NCI-H2029 (cell line): ENCODE measurements around the gene OR9A4.

Experiments used
- DNase-seq: peaks from one replicate; lab custom pipeline; 2025; lab: John Stamatoyannopoulos, UW

Gene OR9A4

DNA sequence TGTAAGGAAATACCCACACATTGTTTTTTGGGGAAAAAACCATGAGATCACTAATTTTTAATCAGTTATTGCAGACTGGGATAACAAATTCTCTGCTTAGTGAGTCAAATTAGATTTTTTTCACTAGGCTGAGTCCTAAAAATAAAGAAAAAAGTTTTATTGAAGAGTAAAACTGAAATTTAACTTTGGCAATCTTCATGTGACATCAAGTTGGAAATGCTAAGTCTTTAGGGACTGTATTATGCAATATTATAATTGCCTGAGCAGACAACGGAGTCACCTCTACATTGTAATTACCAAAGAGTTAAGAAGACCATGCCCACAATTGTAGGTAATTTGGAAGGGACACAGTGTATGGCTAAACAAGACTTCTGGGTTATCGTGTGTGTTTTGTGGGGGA lies 32.8 kb downstream of the OR9A4 start:
- no peak for DNase-seq

DNA sequence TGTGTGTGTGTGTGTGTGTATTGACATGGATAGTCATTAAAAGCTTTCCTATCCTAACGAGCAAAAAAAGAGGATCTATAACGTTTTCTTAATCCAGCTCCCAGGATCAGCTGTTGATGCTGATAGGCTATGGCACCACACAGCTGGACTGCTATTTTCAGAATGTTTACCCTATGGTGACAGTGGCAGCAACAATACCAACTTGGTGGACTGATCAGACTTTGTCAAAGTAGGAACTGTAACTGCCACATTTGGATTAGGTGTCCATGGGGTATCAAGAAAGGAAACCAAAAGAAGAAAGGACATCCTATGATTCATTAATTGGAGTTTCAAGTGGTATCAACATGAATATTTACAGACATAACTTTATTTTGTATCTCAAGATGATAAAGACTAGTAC lies 33.3 kb downstream of the OR9A4 start:
- DNase-seq = no peak

DNA sequence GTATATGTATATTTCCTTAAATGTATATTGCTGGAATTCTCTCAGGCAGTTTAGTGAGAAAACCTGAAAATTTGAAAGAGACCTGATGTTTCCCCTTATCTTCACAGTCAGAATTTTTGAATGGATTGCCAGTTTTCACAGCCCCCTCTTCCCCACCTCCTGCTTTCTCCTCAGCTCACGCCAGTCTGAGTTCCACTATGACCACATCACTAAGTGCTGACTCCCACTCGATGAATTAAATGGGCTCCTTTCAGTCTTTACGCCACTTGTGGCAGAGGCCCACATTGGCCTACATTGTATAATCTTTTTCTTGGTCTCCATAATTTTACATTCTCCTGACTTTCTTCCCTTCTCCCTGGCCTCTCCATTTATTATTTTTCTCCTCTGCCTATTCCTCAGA lies 33.7 kb downstream of the OR9A4 start:
- DNase-seq = no peak

DNA sequence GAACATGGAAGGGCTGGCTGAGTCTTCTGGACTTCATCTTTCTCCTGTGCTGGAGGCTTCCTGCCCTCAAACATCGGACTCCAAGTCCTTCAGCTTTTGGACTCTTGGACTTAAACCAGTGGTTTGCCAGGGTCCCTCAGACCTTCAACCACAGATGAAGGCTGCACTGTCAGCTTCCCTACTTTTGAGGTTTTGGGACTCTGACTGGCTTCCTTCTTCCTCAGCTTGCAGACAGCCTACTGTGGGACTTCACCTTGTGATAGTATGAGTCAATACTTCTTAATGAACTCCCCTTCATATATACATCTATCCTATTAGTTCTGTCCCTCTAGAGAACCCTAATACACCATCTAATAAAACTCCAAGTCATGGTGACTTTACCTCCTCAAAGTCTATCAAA lies 34.6 kb downstream of the OR9A4 start:
- no peak for DNase-seq

DNA sequence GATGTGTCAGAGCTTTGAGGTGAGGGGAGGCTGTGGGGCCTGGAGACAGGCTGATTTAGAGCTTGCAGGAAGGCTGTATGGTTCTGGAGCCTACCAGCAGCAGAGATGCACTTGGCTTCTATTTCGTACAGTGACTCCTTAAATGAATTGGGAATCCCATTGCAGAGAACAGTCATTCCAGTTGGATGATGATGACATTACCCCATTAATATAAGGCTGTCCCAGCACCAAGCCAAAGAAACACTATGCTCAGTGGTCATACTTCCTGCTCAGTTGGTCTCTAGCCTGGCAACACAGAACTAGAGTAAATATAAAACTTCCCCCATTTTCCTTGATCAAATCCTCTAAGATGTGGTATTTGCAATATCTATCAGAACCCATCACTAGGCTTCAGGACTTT lies 36.3 kb downstream of the OR9A4 start:
- DNase-seq = no peak

DNA sequence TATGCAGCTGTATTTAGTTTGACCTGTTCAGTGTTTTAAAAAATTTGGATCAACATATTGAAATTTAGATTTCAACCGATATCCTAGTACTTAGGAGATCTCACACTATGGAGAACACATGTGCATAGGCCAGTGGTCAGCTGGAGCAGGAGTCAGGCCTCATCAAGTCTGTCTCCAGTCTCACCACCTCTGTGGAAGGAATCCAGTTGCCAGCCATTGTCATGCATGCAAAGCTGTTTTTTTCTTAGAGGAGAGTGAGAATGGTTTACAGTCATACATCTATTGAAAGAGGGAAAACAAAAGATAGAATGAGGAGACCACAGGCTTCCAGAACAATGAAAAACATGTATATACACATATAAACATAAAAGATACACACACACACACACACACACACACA lies 38.1 kb downstream of the OR9A4 start:
- no peak for DNase-seq

DNA sequence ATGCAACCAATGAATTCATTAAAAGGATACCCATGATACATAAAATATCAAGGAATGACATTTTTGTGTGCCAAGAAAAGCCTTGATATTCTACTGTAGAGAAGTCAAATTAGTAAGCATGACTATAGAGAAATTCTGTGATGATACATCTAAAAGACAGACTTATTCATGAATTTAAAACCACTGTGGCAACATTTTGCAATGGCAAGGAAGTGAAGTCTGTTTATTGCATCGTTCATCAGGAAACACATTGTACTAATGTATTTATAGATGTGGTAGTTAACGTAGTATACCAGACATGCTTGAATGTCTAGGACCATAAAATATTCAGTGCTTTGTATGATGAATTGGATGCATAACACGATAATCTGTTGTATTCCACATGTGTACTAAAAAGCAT lies 39.9 kb downstream of the OR9A4 start:
- DNase-seq = no peak

DNA sequence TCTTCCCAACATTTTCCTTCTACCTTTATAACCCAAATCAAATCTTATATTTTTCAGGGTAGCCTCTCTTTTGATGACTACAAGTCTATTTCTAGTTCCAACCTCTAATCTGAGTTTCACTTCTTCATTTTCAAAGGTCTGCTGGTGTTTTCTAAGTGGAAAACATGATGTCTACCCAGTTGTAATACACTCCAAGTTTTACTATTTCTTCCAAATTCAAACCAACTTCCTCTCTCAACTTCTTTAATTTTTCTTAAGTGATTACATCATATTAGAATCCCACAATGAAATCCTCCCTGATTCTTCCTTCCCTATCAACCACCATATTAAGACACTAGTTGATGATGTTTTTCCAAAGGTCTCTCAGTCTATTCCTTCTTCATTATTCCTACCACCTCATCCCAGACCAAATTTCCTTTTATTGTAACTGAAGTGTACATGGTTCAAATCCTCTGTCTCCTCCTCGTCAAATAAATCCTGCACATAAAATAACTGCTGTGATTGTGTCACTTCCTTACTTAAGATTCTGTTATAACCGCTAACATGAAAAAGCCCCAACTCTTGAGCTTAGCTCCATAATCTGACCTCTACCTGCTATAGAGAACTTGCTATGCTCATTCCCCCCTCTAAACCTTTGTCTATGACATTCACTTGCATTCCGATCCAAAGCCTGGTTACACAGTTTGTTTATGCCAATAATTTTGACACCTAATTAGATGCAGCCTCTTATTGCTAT lies 44.7 kb downstream of the OR9A4 start:
- DNase-seq = no peak
